K562 (cell line): ENCODE data around the gene DKKL1. TPM values are rescaled to one million over a fixed set of nuclear protein-coding genes. Genes with fewer than 3 reads are reported as not detected.

Experiments
- ATAC-seq: fragments of 200-7000 bp; cut with Tn5 transposase; 3 replicates; pipeline ENCODE4 v1.9.1; 2020; ENCODE audit warnings: moderate library complexity
- BruUV-seq: library from RNA; stranded (reverse); fragments of 400-500 nt; replicated peaks from 2 replicates; lab custom pipeline; 2021; lab: Mats Ljungman, UMichigan
- CTCF ChIA-PET: fragments of 300-600 bp; formaldehyde crosslinking; extraction: SDS; loops from one replicate; lab custom pipeline; 2021; ENCODE audit warnings: low intra/inter-chr PET ratio; lab: Yijun Ruan, JAX
- POLR2A ChIA-PET: fragments of 300-600, 350-650 bp; sonication (Branson Sonifier 250); formaldehyde crosslinking; extraction: SDS; loops from one replicate; lab custom pipeline; 2021; ENCODE audit warnings: antibody characterized with exemption, inconsistent platforms; lab: Yijun Ruan, JAX
- DNase-seq, 4 experiments: peaks; one replicate each; pipeline versions ENCODE4 v3.0.0 to v3.0.0-alpha.2; 2011 to 2018; ENCODE audit warnings: low spot score in 3 of 4, mixed read lengths in 3 of 4; ENCODE audit errors: extremely low read depth in 1 of 4
- FAIRE-seq: peaks from 2 replicates; lab custom pipeline; 2011; peaks lifted over from hg19 to GRCh38; lab: Jason Lieb, UNC
- H2AFZ ChIP-seq: 2 replicates; pipeline ENCODE4 v1.6.0; 2011; ENCODE audit warnings: low read depth, low read length, control low read depth, inconsistent platforms
- H3K27ac ChIP-seq: fragments of 200-600 bp; 3 replicates; pipeline ENCODE4 v1.8.0; 2011; ENCODE audit warnings: low read depth, mild to moderate bottlenecking, control low read depth, inconsistent platforms, low read length, moderate library complexity, mixed read lengths; ENCODE audit errors: extremely low read depth
- H3K27me3 ChIP-seq, 2 experiments: fragments of 300-600 bp in 1 of 2; 2 replicates in 1 of 2; 3 replicates in 1 of 2; pipeline versions ENCODE4 v1.6.0 to v1.8.0; 2011; ENCODE audit warnings: inconsistent platforms in 2 of 2, low read length in 2 of 2, mild to moderate bottlenecking in 1 of 2, mixed read lengths in 1 of 2, moderate library complexity in 1 of 2; ENCODE audit not compliant: control insufficient read depth in 2 of 2, insufficient read depth in 2 of 2
- H3K36me3 ChIP-seq: fragments of 300-600 bp; 3 replicates; pipeline ENCODE4 v1.8.0; 2011; ENCODE audit warnings: mild to moderate bottlenecking, low read length, inconsistent platforms; ENCODE audit not compliant: control insufficient read depth, insufficient read depth
- H3K4me1 ChIP-seq, 2 experiments: fragments of 200-600 bp in 1 of 2; replicated peaks in 1 of 2; 2 replicates in 1 of 2; 3 replicates in 1 of 2; pipeline versions ENCODE4 v1.5.1 to v1.8.0; 2011; ENCODE audit warnings: inconsistent platforms in 2 of 2, low read length in 2 of 2, mild to moderate bottlenecking in 1 of 2, mixed read lengths in 1 of 2, moderate library complexity in 1 of 2; ENCODE audit not compliant: control insufficient read depth in 2 of 2, insufficient read depth in 2 of 2
- H3K4me2 ChIP-seq: 2 replicates; pipeline ENCODE4 v1.6.1; 2011; ENCODE audit warnings: low read length, control low read depth, inconsistent platforms, mixed read lengths; ENCODE audit not compliant: insufficient read depth
- H3K4me3 ChIP-seq: fragments of 200-600 bp; sonication (generic), shearing (Covaris generic); 2 replicates; pipeline ENCODE4 v1.5.1; 2016; ENCODE audit warnings: control low read depth, inconsistent platforms
- H3K79me2 ChIP-seq: fragments of 200-600 bp; 3 replicates; pipeline ENCODE4 v1.8.0; 2011; ENCODE audit warnings: low read length, inconsistent platforms; ENCODE audit not compliant: control insufficient read depth, insufficient read depth
- H3K9ac ChIP-seq, 2 experiments: 2 replicates each; pipeline versions ENCODE4 v1.6.0 to v1.6.1; 2011; ENCODE audit warnings: low read depth in 2 of 2, low read length in 2 of 2, control low read depth in 1 of 2, inconsistent platforms in 1 of 2, mild to moderate bottlenecking in 1 of 2, mixed read lengths in 1 of 2; ENCODE audit not compliant: insufficient read depth in 1 of 2
- H3K9me1 ChIP-seq: one replicate; pipeline ENCODE4 v1.6.0; 2011; ENCODE audit warnings: inconsistent platforms, mild to moderate bottlenecking, low read length, moderate library complexity; ENCODE audit not compliant: control insufficient read depth, insufficient read depth
- H3K9me3 ChIP-seq: replicated peaks from 2 replicates; pipeline ENCODE4 v1.5.1; 2011; ENCODE audit warnings: low read depth, low read length, inconsistent platforms; ENCODE audit not compliant: control insufficient read depth, insufficient read depth
- H4K20me1 ChIP-seq: replicated peaks from 2 replicates; pipeline ENCODE4 v1.6.1; 2011; ENCODE audit warnings: low read length, inconsistent platforms, mixed read lengths; ENCODE audit not compliant: control insufficient read depth, insufficient read depth
- ARHGAP35 ChIP-seq: fragments of 450-650 bp; IDR thresholded peaks from 2 replicates; pipeline ENCODE4 v1.6.1; 2018; ENCODE audit not compliant: partially characterized antibody
- E2F4 ChIP-seq: sonication (generic); formaldehyde crosslinking; IDR thresholded peaks from 2 replicates; pipeline ENCODE4 v1.8.0; 2022; ENCODE audit warnings: mild to moderate bottlenecking, low read depth, missing genetic modification reagents
- FOS ChIP-seq: IDR thresholded peaks from 3 replicates; pipeline ENCODE4 v1.6.1; 2011; ENCODE audit not compliant: insufficient read length; ENCODE audit errors: extremely low read depth
- HOXB6 ChIP-seq: fragments of 250-450 bp; sonication (Bioruptor Pico); IDR thresholded peaks from 2 replicates; pipeline ENCODE4 v1.5.1; 2022; ENCODE audit warnings: mild to moderate bottlenecking, borderline replicate concordance
- MED1 ChIP-seq: sonication (generic); formaldehyde crosslinking; IDR thresholded peaks from 2 replicates; pipeline ENCODE4 v1.8.1; 2023; ENCODE audit warnings: missing genetic modification reagents, borderline replicate concordance
- NFRKB ChIP-seq: fragments of 450-650 bp; IDR thresholded peaks from 2 replicates; pipeline ENCODE4 v1.6.1; 2016; ENCODE audit warnings: low read depth
- TAF7 ChIP-seq: fragments of 450-650 bp; IDR thresholded peaks from 2 replicates; pipeline ENCODE4 v1.6.1; 2016; ENCODE audit warnings: missing genetic modification characterization, missing compliant biosample characterization
- YBX1 ChIP-seq: fragments of 450-650 bp; IDR thresholded peaks from 2 replicates; pipeline ENCODE4 v1.7.1; 2016; ENCODE audit warnings: mild to moderate bottlenecking
- ZNF444 ChIP-seq: fragments of 250-450 bp; sonication (Bioruptor Pico); IDR thresholded peaks from 2 replicates; pipeline ENCODE4 v1.4.0; 2020; ENCODE audit warnings: mild to moderate bottlenecking, moderate library complexity
- ZNF639 ChIP-seq, 2 experiments: fragments of 200-800 bp in 1 of 2; sonication (Bioruptor generic) in 1 of 2; sonication (generic) in 1 of 2; formaldehyde crosslinking in 1 of 2; IDR thresholded peaks in 1 of 2; conservative IDR thresholded peaks in 1 of 2; 2 replicates each; pipeline versions ENCODE4 v1.5.0 to v1.6.1; 2016 to 2020; ENCODE audit warnings: missing compliant biosample characterization in 1 of 2, missing genetic modification characterization in 1 of 2, missing genetic modification reagents in 1 of 2
- ZNF695 ChIP-seq: fragments of 450-650 bp; formaldehyde crosslinking; IDR thresholded peaks from 2 replicates; pipeline ENCODE4 v1.4.0; 2020; ENCODE audit warnings: mild to moderate bottlenecking, moderate library complexity
- ZNF77 ChIP-seq: fragments of 250-450 bp; sonication (Bioruptor Pico); IDR thresholded peaks from 2 replicates; pipeline ENCODE4 v1.5.0; 2020
- WGBS: fragments of 100-300 bp; shearing (Covaris generic); methylation state at CpG from one replicate; pipeline ENCODE4 v1.1.6; 2016; ENCODE audit warnings: low coverage, mixed read lengths; ENCODE audit not compliant: insufficient coverage; ENCODE audit errors: missing lambda C conversion rate; 5-methylcytosine and 5-hydroxymethylcytosine counted together
- in situ Hi-C: fragments of 300-500 bp; cut with MboI; formaldehyde crosslinking; loops from 4 replicates; pipeline ENCODE4 v1.15.0; 2018; ENCODE audit warnings: inconsistent platforms, mixed read lengths
- intact Hi-C: fragments of 100-400 bp; cut with micrococcal nuclease; formaldehyde crosslinking; loops from 2 replicates; pipeline ENCODE4 v1.14.2; 2022
- polyA plus RNA-seq, 8 experiments: library from polyadenylated mRNA; depleted of rRNA in 4 of 8; stranded (reverse) in 5 of 8; unstranded in 3 of 8; fragments of >200 nt; fragmentation: Nextera tagmentation in 2 of 8; fragmentation: Illumina TruSeq in 1 of 8; extraction: Ambion mirVana in 2 of 8; extraction: Trizol in 1 of 8; gene quantifications; 2 replicates each; pipeline versions ENCODE4 v1.2.1 to v1.2.3, GENCODE V29; 2011 to 2014; ENCODE audit warnings: inconsistent platforms in 1 of 8, missing spikeins in 1 of 8
- total RNA-seq, 7 experiments: library from RNA; depleted of rRNA in 6 of 7; stranded (reverse); fragments of >200 nt in 6 of 7; fragmentation: Illumina TruSeq in 2 of 7; extraction: Trizol in 2 of 7; gene quantifications; 2 replicates each; pipeline versions ENCODE4 v1.2.1 to v1.2.3, GENCODE V29; 2011 to 2021; ENCODE audit warnings: low replicate concordance in 1 of 7
- TF ChIP-seq, protein P1 (sequence below): fragments of 450-650 bp; IDR thresholded peaks from 2 replicates; pipeline ENCODE4 v1.6.1; 2016
- TF ChIP-seq, protein P2 (sequence below): fragments of 250-450 bp; sonication (Bioruptor Pico); IDR thresholded peaks from 2 replicates; pipeline ENCODE4 v1.5.1; 2021; ENCODE audit warnings: mild to moderate bottlenecking

Gene DKKL1
- total and polyA plus RNA-seq, 9 of the 15 experiments (the other 6 are each of a cell fraction or from before 2014, with no cell fraction given): 0.15 to 1.7 (median 0.52) TPM

- TF ChIP-seq MED1 (CRISPR knock-in tag) (no peak), YBX1 (no peak), ZNF695 (CRISPR knock-in tag) (no peak), ZNF77 (CRISPR knock-in tag) (no peak), TAF7 (tag) (no peak)
These were observed 6.5 kb upstream of the DKKL1 start (continued) for GRCh38 chr19:49357186-49357585.

GRCh38 chr19:49359851-49360820 lies 3.5 kb upstream of the DKKL1 start:
- H3K4me3 ChIP-seq: no peak overlapping the region
- CTCF ChIA-PET: no interaction called here
- intact Hi-C loops (no loop called here), in situ Hi-C loops (no loop called here)
- no peaks in the 10 kb centered on the region for H3K9me1 ChIP-seq
- WGBS: 70% methylated on average over 14 of the region's 17 CpGs
- BruUV-seq: no TSS peak
- ATAC-seq (no peak), DNase-seq (no peak), FAIRE-seq (no peak)
- no peaks in the 10 kb centered on the region for H3K9me3 ChIP-seq
- H3K27ac ChIP-seq: no peak overlapping the region
- no peaks in the 10 kb centered on the region for H4K20me1 ChIP-seq
- H2AFZ ChIP-seq: no peak overlapping the region
- peaks cover 7% of the 10 kb centered on the region; the same call in 1 of the 3 replicates for H3K79me2 ChIP-seq
- peak overlapping the region in 1 of 2 experiments; percentile 80; a peak in 1 of 4 replicates for H3K9ac ChIP-seq
- H3K27me3 ChIP-seq: no peaks in the 10 kb centered on the region
- peaks cover 16% of the 10 kb centered on the region; the same call in 1 of the 3 replicates for H3K36me3 ChIP-seq
- POLR2A ChIA-PET: interaction anchor here (0.6 to 0.9 kb wide), 2 partner anchors 15 to 20 kb away, joined by 3 to 5 read pairs; no protein-coding TSS in a partner anchor
- H3K4me2 ChIP-seq: no peak overlapping the region
- peaks cover 17 to 61% of the 10 kb centered on the region in 2 experiments for H3K4me1 ChIP-seq
- TF ChIP-seq ZNF444 (no peak), HOXB6 (CRISPR knock-in tag) (no peak), ARHGAP35 (no peak), E2F4 (no peak), NFRKB (no peak), ZNF639 (CRISPR knock-in tag; conservative IDR thresholded peaks at IDR 0.05 in 1 of 2, IDR thresholded peaks at IDR 0.05 in 1 of 2) (no peak), FOS (no peak)
- TF ChIP-seq, protein P1, sequence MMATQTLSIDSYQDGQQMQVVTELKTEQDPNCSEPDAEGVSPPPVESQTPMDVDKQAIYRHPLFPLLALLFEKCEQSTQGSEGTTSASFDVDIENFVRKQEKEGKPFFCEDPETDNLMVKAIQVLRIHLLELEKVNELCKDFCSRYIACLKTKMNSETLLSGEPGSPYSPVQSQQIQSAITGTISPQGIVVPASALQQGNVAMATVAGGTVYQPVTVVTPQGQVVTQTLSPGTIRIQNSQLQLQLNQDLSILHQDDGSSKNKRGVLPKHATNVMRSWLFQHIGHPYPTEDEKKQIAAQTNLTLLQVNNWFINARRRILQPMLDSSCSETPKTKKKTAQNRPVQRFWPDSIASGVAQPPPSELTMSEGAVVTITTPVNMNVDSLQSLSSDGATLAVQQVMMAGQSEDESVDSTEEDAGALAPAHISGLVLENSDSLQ: no peak
- TF ChIP-seq, protein P2, sequence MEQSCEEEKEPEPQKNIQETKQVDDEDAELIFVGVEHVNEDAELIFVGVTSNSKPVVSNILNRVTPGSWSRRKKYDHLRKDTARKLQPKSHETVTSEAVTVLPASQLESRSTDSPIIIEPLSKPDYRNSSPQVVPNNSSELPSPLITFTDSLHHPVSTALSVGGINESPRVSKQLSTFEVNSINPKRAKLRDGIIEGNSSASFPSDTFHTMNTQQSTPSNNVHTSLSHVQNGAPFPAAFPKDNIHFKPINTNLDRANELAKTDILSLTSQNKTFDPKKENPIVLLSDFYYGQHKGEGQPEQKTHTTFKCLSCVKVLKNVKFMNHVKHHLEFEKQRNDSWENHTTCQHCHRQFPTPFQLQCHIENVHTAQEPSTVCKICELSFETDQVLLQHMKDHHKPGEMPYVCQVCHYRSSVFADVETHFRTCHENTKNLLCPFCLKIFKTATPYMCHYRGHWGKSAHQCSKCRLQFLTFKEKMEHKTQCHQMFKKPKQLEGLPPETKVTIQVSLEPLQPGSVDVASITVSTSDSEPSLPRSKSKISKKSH (CRISPR knock-in tag): no peak
